Suprapubic skin (tissue), 3 donors: ENCODE measurements around the gene NOL12.

Experiments used
- EP300 ChIP-seq: sonication (generic); formaldehyde crosslinking; IDR thresholded peaks from one replicate; pipeline ENCODE4 v1.6.1; 2017; ENCODE audit warnings: antibody characterized with exemption
- TF ChIP-seq, protein P1 (sequence below), 2 donors: fragments of 200-600 bp in 1 of 2; fragments of 450-650 bp in 1 of 2; sonication (generic) in 1 of 2; IDR thresholded peaks; one replicate each; pipeline ENCODE4 v1.5.1; 2016 to 2019; ENCODE audit warnings: antibody characterized with exemption in 2 of 2, mild to moderate bottlenecking in 1 of 2, moderate library complexity in 1 of 2

DNA sequence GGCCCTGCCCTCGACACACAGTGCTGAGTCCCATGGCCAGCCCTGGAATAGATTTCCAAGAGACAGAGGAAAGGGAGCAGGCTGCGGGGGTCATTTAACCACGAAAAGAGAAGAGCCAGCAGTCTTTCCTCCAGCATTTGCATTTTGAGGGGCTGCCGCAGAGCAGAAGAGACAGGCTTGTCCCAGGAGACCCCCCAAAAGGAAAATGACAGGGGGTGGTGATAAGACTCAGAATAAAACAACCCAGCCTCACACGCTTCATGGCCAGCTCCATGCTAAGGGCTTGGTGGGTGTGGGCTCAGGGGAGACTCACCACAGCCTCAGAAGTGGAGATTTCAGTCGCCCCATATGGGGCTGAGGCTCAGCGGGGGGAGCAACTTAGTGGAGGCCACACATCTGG, 27.6 kb downstream of the NOL12 start:
- TF ChIP-seq, protein P1, sequence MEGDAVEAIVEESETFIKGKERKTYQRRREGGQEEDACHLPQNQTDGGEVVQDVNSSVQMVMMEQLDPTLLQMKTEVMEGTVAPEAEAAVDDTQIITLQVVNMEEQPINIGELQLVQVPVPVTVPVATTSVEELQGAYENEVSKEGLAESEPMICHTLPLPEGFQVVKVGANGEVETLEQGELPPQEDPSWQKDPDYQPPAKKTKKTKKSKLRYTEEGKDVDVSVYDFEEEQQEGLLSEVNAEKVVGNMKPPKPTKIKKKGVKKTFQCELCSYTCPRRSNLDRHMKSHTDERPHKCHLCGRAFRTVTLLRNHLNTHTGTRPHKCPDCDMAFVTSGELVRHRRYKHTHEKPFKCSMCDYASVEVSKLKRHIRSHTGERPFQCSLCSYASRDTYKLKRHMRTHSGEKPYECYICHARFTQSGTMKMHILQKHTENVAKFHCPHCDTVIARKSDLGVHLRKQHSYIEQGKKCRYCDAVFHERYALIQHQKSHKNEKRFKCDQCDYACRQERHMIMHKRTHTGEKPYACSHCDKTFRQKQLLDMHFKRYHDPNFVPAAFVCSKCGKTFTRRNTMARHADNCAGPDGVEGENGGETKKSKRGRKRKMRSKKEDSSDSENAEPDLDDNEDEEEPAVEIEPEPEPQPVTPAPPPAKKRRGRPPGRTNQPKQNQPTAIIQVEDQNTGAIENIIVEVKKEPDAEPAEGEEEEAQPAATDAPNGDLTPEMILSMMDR (IDR thresholded peaks at IDR 0.05), result no peak
- TF ChIP-seq EP300, result no peak
